Measurements from ENCODE around the gene PDRG1. TPM values are rescaled to one million over a fixed set of nuclear protein-coding genes. Genes with fewer than 3 reads are reported as not detected.

The PDRG1 gene
- polyA plus RNA-seq, 2 of the 4 experiments (the other 2 are of a cell fraction): 20.7 to 25.2 TPM

GRCh38 chr20:31991339-31991705 is 39.5 kb upstream of the PDRG1 start:
- DNase-seq (ENCODE audit: low read depth in 1 of 2, low spot score in 1 of 2) (no peak), ATAC-seq (no peak), FAIRE-seq (no peak)
- no peak overlapping the region for H3K27ac ChIP-seq
- ChIA-PET POLR2A (interaction anchor here (0.5 kb wide), 1 partner anchor 217 kb away, joined by 3 read pairs; no protein-coding TSS in a partner anchor), CTCF (interaction anchor here (1.3 to 1.9 kb wide), 3 partner anchors 17 to 169 kb away, joined by 3 to 11 read pairs (median 4); no protein-coding TSS in a partner anchor)
- no peak overlapping the region for H3K4me2 ChIP-seq
- H3K4me3 ChIP-seq: no peak overlapping the region
- WGBS (ENCODE audit: missing lambda C conversion rate): 75% methylated on average over 1 of the region's 1 CpG
- no peaks in the 10 kb centered on the region for H3K9me3 ChIP-seq
- peaks cover 22% of the 10 kb centered on the region for H3K4me1 ChIP-seq
- TF ChIP-seq FOSL2 (IDR thresholded peaks at IDR 0.05): no peak
- TF ChIP-seq FOSL2 (CRISPR knock-in tag; IDR thresholded peaks at IDR 0.05): no peak
- no peak for TF ChIP-seq ZFP36 (IDR thresholded peaks at IDR 0.05; ENCODE audit: borderline replicate concordance, partially characterized antibody)
- no peak for TF ChIP-seq HDAC2 (IDR thresholded peaks at IDR 0.05)
- no peak for TF ChIP-seq MAFK (IDR thresholded peaks at IDR 0.05; ENCODE audit: partially characterized antibody)
- TF ChIP-seq TP53 (CRISPR knock-in tag; IDR thresholded peaks at IDR 0.05): no peak

GRCh38 chr20:31990641-31991338 is 38.9 kb upstream of the PDRG1 start:
- no peak for ATAC-seq
- WGBS (ENCODE audit: missing lambda C conversion rate): 84% methylated on average over 6 of the region's 6 CpGs

GRCh38 chr20:31989030-31989645 is 37.3 kb upstream of the PDRG1 start:
- TF ChIP-seq ZC3H11A (IDR thresholded peaks at IDR 0.05) (no peak), POLR2AphosphoS2 (conservative IDR thresholded peaks at IDR 0.05; ENCODE audit: low read length) (no peak), HES2 (IDR thresholded peaks at IDR 0.05) (no peak), FOSL2 (IDR thresholded peaks at IDR 0.05) (no peak), FOSL2 (CRISPR knock-in tag; IDR thresholded peaks at IDR 0.05) (no peak), TP53 (CRISPR knock-in tag; IDR thresholded peaks at IDR 0.05) (no peak), KDM1A (IDR thresholded peaks at IDR 0.05; ENCODE audit: low read depth) (no peak), SREBF2 (IDR thresholded peaks at IDR 0.05) (no peak), RARB (CRISPR knock-in tag; IDR thresholded peaks at IDR 0.05) (no peak), HDAC2 (IDR thresholded peaks at IDR 0.05) (no peak)
- WGBS (ENCODE audit: missing lambda C conversion rate): 69% methylated on average over 8 of the region's 8 CpGs
- Histone ChIP-seq H3K4me1 (peaks cover 22% of the 10 kb centered on the region), H3K9me3 (no peaks in the 10 kb centered on the region), H3K4me3 (no peak overlapping the region), H3K27ac (peak overlapping the region; percentile 67 to 82), H3K4me2 (peak overlapping the region; percentile 68)
- ChIA-PET CTCF (interaction anchor here (0.6 to 1.7 kb wide), 2 partner anchors 136 to 142 kb away, joined by 3 to 6 read pairs; no protein-coding TSS in a partner anchor), POLR2A (no interaction called here)
- FAIRE-seq (no peak), DNase-seq (ENCODE audit: low read depth in 1 of 2, low spot score in 1 of 2) (no peak), ATAC-seq (peak in 1 of 2 experiments; percentile 12; a peak in 3 of 6 replicates)

More at GRCh38 chr20:31990641-31991338, 38.9 kb upstream of the PDRG1 start:
- TF ChIP-seq BCL3 (IDR thresholded peaks at IDR 0.05) (no peak), ZFP36 (IDR thresholded peaks at IDR 0.05; ENCODE audit: borderline replicate concordance, partially characterized antibody) (no peak), KDM1A (IDR thresholded peaks at IDR 0.05; ENCODE audit: low read depth) (no peak), ZNF302 (CRISPR knock-in tag; IDR thresholded peaks at IDR 0.05) (no peak), USF2 (IDR thresholded peaks at IDR 0.05) (no peak), TFCP2L1 (CRISPR knock-in tag; IDR thresholded peaks at IDR 0.05) (no peak), MAFK (IDR thresholded peaks at IDR 0.05; ENCODE audit: partially characterized antibody) (no peak), BHLHE40 (IDR thresholded peaks at IDR 0.05; ENCODE audit: low read depth, low read length) (no peak), EHF (CRISPR knock-in tag; IDR thresholded peaks at IDR 0.05) (no peak), GATA3 (IDR thresholded peaks at IDR 0.05; ENCODE audit: borderline replicate concordance) (no peak), SMC3 (IDR thresholded peaks at IDR 0.05) (no peak), CHD4 (IDR thresholded peaks at IDR 0.05; ENCODE audit: borderline replicate concordance) (no peak), HES2 (IDR thresholded peaks at IDR 0.05) (no peak), ZC3H11A (IDR thresholded peaks at IDR 0.05) (no peak), JUNB (IDR thresholded peaks at IDR 0.05) (no peak), JUN (IDR thresholded peaks at IDR 0.05) (no peak)
- no peak for FAIRE-seq
- POLR2A ChIA-PET: interaction anchor here (0.5 kb wide), 1 partner anchor 217 kb away, joined by 3 read pairs; no protein-coding TSS in a partner anchor
- Histone ChIP-seq H3K4me1 (peaks cover 22% of the 10 kb centered on the region), H3K4me3 (no peak overlapping the region), H3K27ac (no peak overlapping the region), H3K4me2 (no peak overlapping the region), H3K9me3 (no peaks in the 10 kb centered on the region)
- CTCF ChIA-PET: interaction anchor here (0.8 to 1.9 kb wide), 5 partner anchors 17 to 183 kb away, joined by 3 to 11 read pairs (median 4); no protein-coding TSS in a partner anchor
- DNase-seq (ENCODE audit: low read depth in 1 of 2, low spot score in 1 of 2): no peak
